ENCODE data around the gene DNAJC5. TPM values are rescaled to one million over a fixed set of nuclear protein-coding genes. Genes with fewer than 3 reads are reported as not detected.

DNAJC5 gene
- total RNA-seq: 10 to 100 TPM; 24.3 to 47.5 (median 35.1) TPM

DNA sequence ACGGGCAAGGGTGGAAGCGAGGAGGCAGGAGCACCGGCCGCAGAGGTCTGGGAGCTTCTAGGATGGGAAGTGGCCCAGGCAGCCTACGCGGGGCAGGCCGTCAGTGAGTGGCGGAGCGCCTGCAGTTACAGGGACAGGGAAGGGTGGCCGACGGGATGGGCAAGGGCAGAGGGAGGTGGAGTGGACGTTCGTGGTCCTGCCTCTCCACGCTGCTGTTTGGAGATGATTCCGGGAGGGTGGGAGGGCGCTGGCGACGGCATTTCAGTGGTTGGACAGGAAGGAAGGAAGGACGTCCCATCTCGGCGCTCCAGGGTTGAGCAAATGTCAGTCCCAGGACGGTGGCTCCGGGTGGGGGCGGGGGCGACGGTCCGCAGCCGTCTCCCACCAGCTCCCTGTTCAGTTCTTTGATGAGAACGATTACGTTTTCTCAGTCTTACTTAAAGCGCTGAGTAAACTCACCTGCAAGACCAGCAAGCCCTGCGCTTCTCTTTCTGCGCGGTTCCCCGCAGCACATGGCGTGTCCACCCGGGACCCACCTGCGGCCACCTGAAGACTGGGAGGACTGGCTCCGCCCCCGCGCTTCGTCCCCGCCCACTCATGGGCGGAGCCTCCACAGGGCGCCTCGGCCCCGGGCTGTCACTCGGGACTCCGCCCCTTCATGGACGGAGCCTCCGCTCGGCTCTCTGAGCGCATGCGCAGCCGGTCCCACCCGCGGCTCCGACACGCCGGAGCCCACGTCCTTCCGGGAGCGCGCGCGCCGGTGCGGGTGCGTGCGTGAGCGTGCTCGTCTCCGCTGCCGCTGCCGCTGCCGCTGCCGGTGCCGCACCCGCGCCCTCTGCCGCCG lies at the start of gene DNAJC5:
Gene DNAJC5 (plus strand): TSS at position 769 of the 844 bp plus-strand sequence. CDS start 33,220 bp downstream, outside the sequence.
- TF ChIP-seq CTCF (IDR thresholded peaks at IDR 0.05; ENCODE audit: low read depth): no peak

- no peak for TF ChIP-seq CTCF (IDR thresholded peaks at IDR 0.05; ENCODE audit: low read depth)
These were observed 48.7 kb upstream of the DNAJC5 start for GRCh38 chr20:63846128-63846771.

- no peak for TF ChIP-seq CTCF (IDR thresholded peaks at IDR 0.05; ENCODE audit: low read depth)
These were observed 48.1 kb upstream of the DNAJC5 start for GRCh38 chr20:63846888-63847236.

GRCh38 chr20:63847237-63848002 lies 47.5 kb upstream of the DNAJC5 start:
- no peak for TF ChIP-seq CTCF (IDR thresholded peaks at IDR 0.05; ENCODE audit: low read depth)

- no peak for TF ChIP-seq CTCF (IDR thresholded peaks at IDR 0.05; ENCODE audit: low read depth)
These were observed 46.7 kb upstream of the DNAJC5 start for GRCh38 chr20:63848003-63848911.

GRCh38 chr20:63850689-63851547 lies 44.0 kb upstream of the DNAJC5 start:
- TF ChIP-seq CTCF (IDR thresholded peaks at IDR 0.05; ENCODE audit: low read depth): no peak
